ELR (cell line): ENCODE results near the gene AHCYL2.
A peak's percentile ranks its signal among the peaks of the same experiment; 100 is the strongest.
"Not testable (repeated sequence)": the region's sequence is repeated elsewhere in the genome, so short reads cannot be mapped to it uniquely, and the experiment has no call there.

Source experiments
- DNase-seq: peaks from one replicate; pipeline ENCODE4 v3.0.0-alpha.2; 2015; ENCODE audit warnings: low read depth

The AHCYL2 gene

GRCh38 chr7:129354428-129355157 is 129.8 kb downstream of the AHCYL2 start:
- DNase-seq: no peak

GRCh38 chr7:129356176-129356575 is 131.3 kb downstream of the AHCYL2 start:
- no peak for DNase-seq

GRCh38 chr7:129359176-129359575 is 134.3 kb downstream of the AHCYL2 start:
- no peak for DNase-seq

DNA sequence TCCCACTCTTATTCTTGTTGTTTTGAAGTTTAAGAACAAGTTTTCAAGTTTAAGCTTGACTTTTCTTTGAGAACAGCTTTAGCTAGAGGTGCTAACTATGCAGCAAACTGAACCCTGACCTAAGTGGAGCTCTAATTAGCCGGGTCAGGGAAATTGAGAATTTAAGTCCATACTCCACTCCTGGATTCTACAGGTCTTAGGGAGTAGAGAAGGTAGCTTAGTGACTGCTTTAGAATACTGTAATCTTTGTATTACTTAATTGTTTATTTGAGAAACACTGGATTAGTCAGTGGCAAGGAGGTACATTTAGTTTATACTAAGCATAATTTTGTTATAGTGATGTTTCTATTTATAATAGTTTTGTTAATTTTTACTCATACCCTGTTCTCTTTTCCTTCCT is 134.8 kb downstream of the AHCYL2 start:
- DNase-seq: no peak

DNA sequence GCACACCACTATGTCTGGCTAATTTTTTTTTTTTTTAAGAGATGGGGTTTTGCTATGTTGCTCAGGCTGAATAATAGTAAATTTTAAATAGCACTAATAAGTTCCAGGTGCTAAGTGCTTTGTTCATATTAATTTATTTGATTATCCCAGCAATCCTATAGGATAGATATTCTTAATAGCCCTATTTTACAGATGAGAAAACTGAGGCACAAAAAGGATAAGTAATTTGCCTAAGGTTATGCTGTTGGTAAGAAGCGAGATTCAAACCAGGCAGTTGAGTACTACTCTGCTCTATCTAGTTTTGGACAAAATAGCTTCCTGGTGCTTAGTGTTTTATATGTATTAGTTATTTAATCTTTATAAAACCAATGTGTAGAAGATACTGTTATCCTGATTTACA is 136.9 kb downstream of the AHCYL2 start:
- DNase-seq: no peak

DNA sequence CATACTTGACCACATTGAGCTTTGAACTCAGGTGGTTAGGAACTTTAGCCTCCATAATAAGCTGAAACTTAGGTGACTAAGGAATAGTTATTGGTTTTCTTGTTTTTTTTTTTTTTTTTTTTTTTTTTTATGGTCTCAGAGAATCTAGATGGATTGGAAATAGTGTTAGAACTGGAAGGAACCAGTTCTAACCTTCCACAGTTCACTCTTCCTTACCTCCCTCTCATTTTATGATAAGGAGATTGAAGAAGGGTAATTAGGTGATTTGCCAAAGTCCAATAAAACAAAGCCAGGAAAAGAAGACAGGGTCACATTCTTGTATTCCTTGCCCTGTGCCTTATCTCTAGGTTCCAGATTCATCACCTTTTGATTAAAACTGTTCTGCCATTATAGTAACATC is 137.7 kb downstream of the AHCYL2 start:
- no peak for DNase-seq

DNA sequence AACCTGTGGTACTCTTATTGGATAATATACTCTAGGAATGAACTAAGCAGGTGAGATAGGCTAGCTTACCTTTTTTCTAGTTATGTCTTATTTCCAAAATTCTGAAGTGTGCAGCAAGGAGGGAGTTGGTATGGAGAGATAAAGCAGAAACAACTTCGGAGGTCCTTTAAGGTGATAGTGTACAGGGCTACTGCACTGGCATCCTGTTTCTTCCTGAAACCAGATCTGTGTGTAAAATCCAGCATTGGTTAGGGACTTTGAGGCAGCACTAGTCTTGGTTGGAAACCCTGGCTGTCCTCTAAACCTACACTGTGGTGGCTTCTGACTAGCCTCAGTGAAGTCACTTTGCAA is 142.5 kb downstream of the AHCYL2 start:
- DNase-seq: no peak

- peak; percentile 74 for DNase-seq
Measured at GRCh38 chr7:129367700-129368388, 143.0 kb downstream of the AHCYL2 start.

- no peak for DNase-seq
Measured at GRCh38 chr7:129368389-129368986, 143.7 kb downstream of the AHCYL2 start.

DNA sequence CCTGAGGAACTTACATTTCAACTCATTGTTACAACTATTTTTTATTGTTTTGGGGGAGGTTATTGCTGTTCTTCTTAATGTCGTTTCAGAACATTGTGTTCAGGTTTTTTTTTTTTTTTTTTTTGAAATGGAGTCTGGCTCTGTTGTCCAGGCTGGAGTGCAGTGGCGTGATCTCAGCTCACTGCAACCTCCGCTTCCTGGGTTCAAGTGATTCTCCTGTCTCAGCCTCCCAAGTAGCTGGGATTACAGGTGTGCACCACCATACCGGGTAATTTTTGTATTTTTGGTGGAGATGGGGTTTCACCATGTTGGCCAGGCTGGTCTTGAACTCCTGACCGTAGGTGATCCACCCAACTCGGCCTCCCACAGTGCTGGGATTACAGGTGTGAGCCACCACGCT is 144.6 kb downstream of the AHCYL2 start:
- not testable (repeated sequence) for DNase-seq

- DNase-seq: no peak
Measured at GRCh38 chr7:129370812-129371211, 146.0 kb downstream of the AHCYL2 start.

DNA sequence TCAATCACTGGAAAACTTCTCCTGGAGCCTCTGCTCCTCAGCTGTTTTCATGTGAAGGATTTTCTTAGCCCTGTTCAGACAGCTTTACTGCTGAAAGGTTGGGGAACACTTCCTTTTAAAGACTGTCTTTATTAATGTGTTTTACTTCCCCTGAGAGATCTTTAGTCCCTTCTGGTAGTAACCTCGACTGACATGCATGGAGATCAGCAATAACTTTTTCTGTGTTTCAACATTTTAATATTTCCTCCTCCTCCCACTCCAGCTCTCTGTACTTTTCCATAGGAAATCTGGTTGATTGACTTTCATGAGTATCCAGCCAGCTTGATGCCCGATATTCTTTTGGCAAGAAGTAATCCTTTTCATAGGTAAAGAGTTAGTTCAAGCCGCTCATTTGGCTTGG is 146.7 kb downstream of the AHCYL2 start:
- DNase-seq: no peak

DNA sequence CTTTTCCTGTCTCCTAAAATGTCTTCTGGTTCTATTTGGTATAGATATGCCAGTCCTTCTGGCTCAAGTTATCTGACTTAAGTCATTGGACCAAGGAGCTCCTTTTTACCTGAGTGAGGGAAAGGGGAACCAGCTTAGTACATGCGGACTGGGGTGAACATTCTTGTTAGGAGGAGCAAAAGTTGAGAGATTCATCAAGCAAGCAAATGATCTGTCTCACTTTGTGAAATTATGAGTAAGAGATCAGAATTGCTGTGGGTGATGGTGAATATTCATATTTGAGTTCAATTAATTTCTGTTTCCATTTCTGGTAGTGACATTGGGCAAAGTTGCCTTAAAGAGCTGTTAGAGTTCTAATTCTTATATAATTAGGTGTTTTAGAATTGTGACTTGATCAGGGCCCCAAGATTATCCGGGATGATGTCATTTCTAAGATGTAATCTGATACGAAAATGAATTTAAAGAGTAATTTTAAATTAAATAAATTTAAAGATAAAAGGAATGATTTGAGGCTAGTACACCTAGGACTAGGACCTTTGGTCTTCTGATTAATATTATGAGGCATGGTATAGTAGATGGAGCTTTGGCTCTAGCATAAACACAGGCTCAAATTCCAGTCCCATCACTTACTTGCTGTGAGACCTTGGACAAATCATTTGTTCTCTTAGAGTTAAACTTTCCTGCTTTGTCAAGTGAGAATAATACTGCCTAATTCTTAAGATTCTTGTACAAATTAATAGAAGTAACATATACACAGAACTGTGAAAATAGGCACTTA is 149.0 kb downstream of the AHCYL2 start:
- no peak for DNase-seq

GRCh38 chr7:129375141-129375938 is 150.5 kb downstream of the AHCYL2 start:
- no peak for DNase-seq

GRCh38 chr7:129376076-129376777 is 151.4 kb downstream of the AHCYL2 start:
- peak; percentile 58 for DNase-seq

- DNase-seq: peak; percentile 55
Measured at GRCh38 chr7:129376778-129377700, 152.2 kb downstream of the AHCYL2 start.

GRCh38 chr7:129381710-129382484 is 157.1 kb downstream of the AHCYL2 start:
- no peak for DNase-seq

DNA sequence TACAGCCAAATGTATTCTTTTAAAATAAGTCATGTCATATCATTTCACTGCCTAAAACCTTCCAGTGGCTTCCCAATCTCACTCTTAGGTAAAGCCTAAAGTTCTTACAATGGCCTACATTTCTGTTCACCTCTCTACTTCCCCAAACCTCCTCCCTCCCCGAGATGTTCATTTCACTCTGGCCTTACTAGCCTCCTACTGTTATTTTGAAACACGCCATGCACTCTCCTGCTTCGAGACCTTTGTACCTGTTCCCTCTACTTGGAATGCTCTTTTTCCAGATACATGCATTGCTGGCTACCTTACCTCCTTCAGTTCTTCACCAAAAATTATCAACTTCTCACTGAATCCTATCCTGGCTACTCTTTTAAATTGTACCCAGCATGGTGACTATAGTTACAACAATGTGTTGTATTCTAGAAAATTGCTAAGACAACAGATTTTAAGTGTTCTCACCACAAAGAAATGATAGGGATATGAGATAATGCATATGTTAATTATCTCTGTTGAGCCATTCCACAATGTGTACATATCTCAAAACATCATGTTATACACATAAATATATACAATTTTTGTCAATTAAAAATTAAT is 158.8 kb downstream of the AHCYL2 start:
- DNase-seq: no peak

- peak; percentile 8 for DNase-seq
Measured at GRCh38 chr7:129385116-129385515, 160.3 kb downstream of the AHCYL2 start.
